GM12865 (cell line): Measurements from ENCODE around the gene CYP4F8.
"Not testable (repeated sequence)": the region's sequence is repeated elsewhere in the genome, so short reads cannot be mapped to it uniquely, and the experiment has no call there.

Experiments
- DNase-seq: peaks from one replicate; pipeline ENCODE4 v3.0.0; 2010; ENCODE audit warnings: low read depth
- H3K4me3 ChIP-seq: 2 replicates; pipeline ENCODE4 v1.5.1; 2011; ENCODE audit warnings: mild to moderate bottlenecking, low read depth, low read length, control low read depth
- TF ChIP-seq, protein P1 (sequence below): IDR thresholded peaks from 2 replicates; pipeline ENCODE4 v1.5.1; 2011; ENCODE audit warnings: low read length, control low read depth, low read depth, inconsistent platforms; ENCODE audit not compliant: insufficient read depth; ENCODE audit errors: missing control alignments

The CYP4F8 gene

GRCh38 chr19:15595069-15595468 is 19.9 kb upstream of the CYP4F8 start:
- TF ChIP-seq, protein P1, sequence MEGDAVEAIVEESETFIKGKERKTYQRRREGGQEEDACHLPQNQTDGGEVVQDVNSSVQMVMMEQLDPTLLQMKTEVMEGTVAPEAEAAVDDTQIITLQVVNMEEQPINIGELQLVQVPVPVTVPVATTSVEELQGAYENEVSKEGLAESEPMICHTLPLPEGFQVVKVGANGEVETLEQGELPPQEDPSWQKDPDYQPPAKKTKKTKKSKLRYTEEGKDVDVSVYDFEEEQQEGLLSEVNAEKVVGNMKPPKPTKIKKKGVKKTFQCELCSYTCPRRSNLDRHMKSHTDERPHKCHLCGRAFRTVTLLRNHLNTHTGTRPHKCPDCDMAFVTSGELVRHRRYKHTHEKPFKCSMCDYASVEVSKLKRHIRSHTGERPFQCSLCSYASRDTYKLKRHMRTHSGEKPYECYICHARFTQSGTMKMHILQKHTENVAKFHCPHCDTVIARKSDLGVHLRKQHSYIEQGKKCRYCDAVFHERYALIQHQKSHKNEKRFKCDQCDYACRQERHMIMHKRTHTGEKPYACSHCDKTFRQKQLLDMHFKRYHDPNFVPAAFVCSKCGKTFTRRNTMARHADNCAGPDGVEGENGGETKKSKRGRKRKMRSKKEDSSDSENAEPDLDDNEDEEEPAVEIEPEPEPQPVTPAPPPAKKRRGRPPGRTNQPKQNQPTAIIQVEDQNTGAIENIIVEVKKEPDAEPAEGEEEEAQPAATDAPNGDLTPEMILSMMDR, result no peak
- no peak overlapping the region for H3K4me3 ChIP-seq
- DNase-seq, result no peak

GRCh38 chr19:15607978-15608925 is 6.8 kb upstream of the CYP4F8 start:
- H3K4me3 ChIP-seq, result not testable (repeated sequence)

DNA sequence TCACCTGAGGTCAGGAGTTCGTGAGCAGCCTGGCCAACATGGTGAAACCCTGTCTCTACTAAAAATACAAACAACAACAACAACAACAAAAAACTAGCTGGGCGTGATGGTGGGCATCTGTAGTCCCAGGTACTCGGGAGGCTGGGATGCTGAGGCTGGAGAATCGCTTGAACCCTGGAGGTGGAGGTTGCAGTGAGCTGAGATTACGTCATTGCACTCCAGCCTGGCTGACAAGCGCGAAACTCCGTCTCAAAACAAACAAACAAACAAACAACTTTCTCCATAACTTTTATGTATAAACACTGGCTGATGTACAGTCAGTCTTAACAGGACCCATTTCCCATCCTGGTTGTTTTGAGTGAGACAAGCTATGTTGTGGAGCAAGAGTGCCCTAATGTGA is 5.8 kb upstream of the CYP4F8 start:
- TF ChIP-seq, protein P1, result no peak
- H3K4me3 ChIP-seq, result no peak overlapping the region
- no peak for DNase-seq

More at GRCh38 chr19:15607978-15608925, 6.8 kb upstream of the CYP4F8 start:
- DNase-seq, result not testable (repeated sequence)

DNA sequence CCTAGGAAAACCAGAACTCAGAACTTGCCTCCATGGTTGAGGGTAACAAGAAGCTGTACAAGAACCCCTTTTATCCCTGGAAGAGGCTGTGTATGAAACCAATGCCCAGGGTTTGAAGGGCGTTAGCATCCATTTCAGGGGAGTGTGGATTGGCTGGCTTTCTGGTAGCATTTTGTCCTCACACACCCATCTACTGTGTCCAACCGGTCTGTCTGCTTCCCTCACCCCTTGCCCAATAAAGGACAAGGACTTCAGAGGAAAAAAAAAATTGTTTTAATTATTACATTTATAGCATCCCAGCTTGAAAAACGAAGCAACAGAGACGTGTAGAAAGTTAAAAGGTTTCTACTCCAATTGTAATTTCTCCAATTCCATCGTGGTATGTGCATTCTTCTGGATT is 2.7 kb upstream of the CYP4F8 start:
- no peak overlapping the region for H3K4me3 ChIP-seq
- TF ChIP-seq, protein P1, result no peak

DNA sequence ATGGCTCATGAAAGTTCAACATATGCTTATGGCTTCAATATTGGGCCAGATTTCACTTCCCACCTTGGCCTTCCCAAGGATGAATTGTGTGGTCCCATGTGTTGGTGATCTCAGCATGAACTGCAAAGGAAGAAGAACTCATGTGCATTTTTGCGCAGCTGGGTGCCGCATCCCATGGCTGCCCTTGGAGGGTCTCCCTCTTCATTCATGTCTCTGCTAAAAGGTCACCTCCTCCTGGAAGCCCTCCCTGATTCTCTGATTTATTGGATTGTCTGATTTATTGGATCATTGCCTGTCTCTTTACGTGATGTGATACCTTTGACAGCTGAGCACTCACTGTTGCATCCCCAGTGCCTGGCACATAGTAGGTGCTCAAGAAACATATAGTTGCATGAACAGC is 1.7 kb upstream of the CYP4F8 start:
- no peak overlapping the region for H3K4me3 ChIP-seq
- TF ChIP-seq, protein P1, result no peak
- DNase-seq, result no peak

More for the DNA sequence above, 2.7 kb upstream of the CYP4F8 start:
- no peak for DNase-seq

DNA sequence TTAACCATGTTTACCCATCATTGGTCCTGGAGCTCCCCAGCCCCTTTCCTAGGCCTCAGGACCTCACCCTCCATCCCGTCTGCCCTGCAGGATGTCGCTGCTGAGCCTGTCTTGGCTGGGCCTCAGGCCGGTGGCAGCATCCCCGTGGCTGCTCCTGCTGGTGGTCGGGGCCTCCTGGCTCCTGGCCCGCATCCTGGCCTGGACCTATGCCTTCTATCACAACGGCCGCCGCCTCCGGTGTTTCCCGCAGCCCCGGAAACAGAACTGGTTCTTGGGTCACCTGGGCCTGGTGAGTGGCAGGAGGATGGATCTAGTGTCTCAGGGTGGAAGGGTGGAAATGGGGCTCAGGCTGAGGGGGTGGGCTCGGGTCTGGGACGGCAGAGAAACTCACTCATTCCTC is 508 bp downstream of the CYP4F8 start:
- DNase-seq, result no peak
- H3K4me3 ChIP-seq, result no peak overlapping the region
- TF ChIP-seq, protein P1, result no peak

DNA sequence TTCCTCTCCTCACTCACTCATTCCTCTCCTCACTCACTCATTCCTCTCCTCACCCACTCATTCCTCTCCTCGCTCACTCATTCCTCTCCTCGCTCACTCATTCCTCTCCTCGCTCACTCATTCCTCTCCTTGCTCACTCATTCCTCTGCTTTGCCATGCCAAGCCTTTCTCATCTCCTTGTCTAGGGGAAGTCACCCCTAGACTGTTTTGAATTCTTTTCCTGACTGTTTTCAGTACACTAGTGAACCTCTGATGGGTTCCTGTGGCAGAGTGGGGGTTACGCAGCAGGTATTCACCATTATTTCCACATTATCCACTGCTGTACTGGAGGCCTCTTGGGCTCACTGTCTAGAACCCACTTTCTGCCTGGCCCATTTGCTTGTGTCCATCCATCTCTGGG is 1.2 kb downstream of the CYP4F8 start:
- TF ChIP-seq, protein P1, result no peak
- H3K4me3 ChIP-seq, result no peak overlapping the region
- no peak for DNase-seq
